ENCODE results near the gene ADCK2.

DNA sequence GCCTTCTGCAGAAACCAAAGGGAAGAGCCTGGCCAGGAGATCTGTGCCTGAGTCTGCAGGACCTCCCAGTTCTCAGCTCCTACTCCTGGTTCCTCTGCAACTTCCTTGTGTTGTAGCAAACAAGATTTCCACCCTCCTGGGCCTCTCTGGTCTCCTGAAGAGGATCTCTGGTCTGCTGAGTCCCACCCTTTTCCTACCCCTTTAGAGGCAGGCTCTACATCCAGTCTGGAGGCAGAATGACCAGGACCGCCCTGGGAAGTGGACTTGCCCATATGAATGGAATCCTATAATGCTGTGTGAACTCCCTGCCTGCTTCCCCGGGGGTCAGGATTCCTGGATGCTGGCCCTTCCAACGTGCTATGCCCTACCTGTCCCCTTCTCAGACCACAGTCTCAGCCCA lies 35.3 kb upstream of the ADCK2 start:
- TF ChIP-seq ZNF274 (IDR thresholded peaks at IDR 0.05; ENCODE audit: low read depth, low read length), result no peak
- TF ChIP-seq SUZ12 (IDR thresholded peaks at IDR 0.05; ENCODE audit: extremely low read depth, insufficient read depth, insufficient read length), result no peak
- no peak for TF ChIP-seq YY1 (IDR thresholded peaks at IDR 0.05; ENCODE audit: insufficient read depth, insufficient read length)
